Mesothelial cell of epicardium (in vitro differentiated cells): ENCODE results near the gene DENND5A. TPM values are rescaled to one million over a fixed set of nuclear protein-coding genes. Genes with fewer than 3 reads are reported as not detected.
"Not testable (repeated sequence)": the region's sequence is repeated elsewhere in the genome, so short reads cannot be mapped to it uniquely, and the experiment has no call there.

Experiments used
- DNase-seq, 2 experiments: peaks; one replicate each; pipeline ENCODE4 v3.0.0; 2021; ENCODE audit warnings: low spot score in 2 of 2; ENCODE audit not compliant: unreplicated experiment in 2 of 2
- H3K27ac Mint-ChIP-seq: 2 replicates; pipeline ENCODE4 v1.8.0; 2021; ENCODE audit warnings: mixed read lengths
- H3K27me3 Mint-ChIP-seq: 2 replicates; pipeline ENCODE4 v1.8.0; 2021; ENCODE audit warnings: low read depth, mixed read lengths
- H3K36me3 Mint-ChIP-seq: 2 replicates; pipeline ENCODE4 v1.8.0; 2021; ENCODE audit warnings: mixed read lengths
- H3K4me1 Mint-ChIP-seq: 2 replicates; pipeline ENCODE4 v1.8.0; 2021; ENCODE audit warnings: mixed read lengths
- H3K4me3 Mint-ChIP-seq: 2 replicates; pipeline ENCODE4 v1.8.0; 2021; ENCODE audit warnings: mild to moderate bottlenecking, moderate library complexity, mixed read lengths
- H3K9me3 Mint-ChIP-seq: 2 replicates; pipeline ENCODE4 v1.8.0; 2021; ENCODE audit warnings: mixed read lengths
- total RNA-seq: library from RNA; stranded (reverse); gene quantifications from 3 replicates; pipeline ENCODE4 v1.2.1, GENCODE V29; 2021
- TF ChIP-seq, protein P1 (sequence below): fragments of 200-600 bp; sonication (generic); IDR thresholded peaks from one replicate; pipeline ENCODE4 v1.5.0; 2021; ENCODE audit warnings: antibody characterized with exemption; ENCODE audit not compliant: unreplicated experiment

The DENND5A gene
- total RNA-seq, 1 donor from 2014 or later = 85.5 TPM

DNA sequence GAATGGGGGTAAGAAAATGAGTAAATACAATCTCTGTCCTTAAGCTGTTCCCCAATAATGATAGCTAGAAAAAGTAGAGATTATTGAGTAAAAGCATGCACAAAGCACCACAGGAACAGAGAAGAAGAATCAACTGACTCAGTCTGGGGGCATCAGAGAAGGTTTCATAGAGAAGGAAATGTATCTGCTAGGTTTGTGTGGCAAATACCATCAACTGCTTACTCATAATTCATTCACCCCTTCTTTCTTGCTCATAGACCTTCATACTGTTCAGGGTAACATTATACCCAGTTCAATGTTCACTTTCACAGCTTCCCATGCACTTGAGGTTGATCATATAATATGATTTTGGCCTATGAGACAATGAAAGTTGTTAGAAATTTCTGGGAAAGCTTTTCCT lies 88.6 kb downstream of the DENND5A start:
- H3K27me3 Mint-ChIP-seq = no peaks in the 10 kb centered on the region
- TF ChIP-seq, protein P1, sequence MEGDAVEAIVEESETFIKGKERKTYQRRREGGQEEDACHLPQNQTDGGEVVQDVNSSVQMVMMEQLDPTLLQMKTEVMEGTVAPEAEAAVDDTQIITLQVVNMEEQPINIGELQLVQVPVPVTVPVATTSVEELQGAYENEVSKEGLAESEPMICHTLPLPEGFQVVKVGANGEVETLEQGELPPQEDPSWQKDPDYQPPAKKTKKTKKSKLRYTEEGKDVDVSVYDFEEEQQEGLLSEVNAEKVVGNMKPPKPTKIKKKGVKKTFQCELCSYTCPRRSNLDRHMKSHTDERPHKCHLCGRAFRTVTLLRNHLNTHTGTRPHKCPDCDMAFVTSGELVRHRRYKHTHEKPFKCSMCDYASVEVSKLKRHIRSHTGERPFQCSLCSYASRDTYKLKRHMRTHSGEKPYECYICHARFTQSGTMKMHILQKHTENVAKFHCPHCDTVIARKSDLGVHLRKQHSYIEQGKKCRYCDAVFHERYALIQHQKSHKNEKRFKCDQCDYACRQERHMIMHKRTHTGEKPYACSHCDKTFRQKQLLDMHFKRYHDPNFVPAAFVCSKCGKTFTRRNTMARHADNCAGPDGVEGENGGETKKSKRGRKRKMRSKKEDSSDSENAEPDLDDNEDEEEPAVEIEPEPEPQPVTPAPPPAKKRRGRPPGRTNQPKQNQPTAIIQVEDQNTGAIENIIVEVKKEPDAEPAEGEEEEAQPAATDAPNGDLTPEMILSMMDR = no peak
- peaks cover 50% of the 10 kb centered on the region for H3K36me3 Mint-ChIP-seq

DNA sequence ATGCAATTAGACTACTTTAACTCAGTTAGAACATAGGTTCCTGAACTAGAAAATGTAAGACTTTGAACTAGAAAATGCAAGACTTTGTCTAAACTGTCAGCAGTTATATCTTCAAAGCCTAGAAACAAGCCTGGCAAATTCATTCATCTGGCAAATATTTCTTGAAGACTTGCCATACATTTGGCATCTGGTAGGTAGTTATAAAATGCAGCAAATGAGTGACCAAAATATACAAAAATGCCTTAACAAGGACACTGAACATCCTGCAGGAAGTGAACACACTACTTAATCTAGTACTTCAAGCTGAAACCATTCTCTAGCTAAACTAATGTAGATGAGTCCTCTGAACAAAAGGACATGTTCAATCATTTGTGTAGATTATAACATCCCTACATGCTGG lies 89.0 kb downstream of the DENND5A start:
- no peak overlapping the region for H3K4me3 Mint-ChIP-seq
- TF ChIP-seq, protein P1 = no peak
- H3K9me3 Mint-ChIP-seq = no peaks in the 10 kb centered on the region
- peaks cover 49% of the 10 kb centered on the region for H3K36me3 Mint-ChIP-seq
- no peaks in the 10 kb centered on the region for H3K4me1 Mint-ChIP-seq
- H3K27me3 Mint-ChIP-seq = no peaks in the 10 kb centered on the region
- no peak for DNase-seq
- H3K27ac Mint-ChIP-seq = no peak overlapping the region

More for the DNA sequence above, 88.6 kb downstream of the DENND5A start:
- H3K9me3 Mint-ChIP-seq = no peaks in the 10 kb centered on the region
- no peak overlapping the region for H3K27ac Mint-ChIP-seq
- no peaks in the 10 kb centered on the region for H3K4me1 Mint-ChIP-seq
- H3K4me3 Mint-ChIP-seq = no peak overlapping the region
- no peak for DNase-seq

DNA sequence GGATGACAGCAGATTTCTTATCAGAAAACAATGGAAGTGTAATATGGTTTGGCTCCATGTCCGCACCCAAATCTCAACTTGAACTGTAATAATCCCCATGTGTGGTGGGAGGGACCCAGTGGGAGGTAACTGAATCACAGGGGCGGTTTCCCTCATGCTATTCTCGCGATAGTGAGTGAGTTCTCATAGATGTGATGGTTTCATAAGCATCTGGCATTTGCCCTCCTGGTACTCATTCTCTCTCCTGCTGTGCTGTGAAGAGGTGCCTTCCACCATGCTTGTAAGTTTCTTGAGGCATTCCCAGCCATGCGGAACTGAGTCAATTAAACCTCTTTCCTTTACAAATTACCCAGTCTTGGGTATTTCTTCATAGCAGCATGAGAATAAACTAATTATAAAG lies 92.8 kb downstream of the DENND5A start:
- H3K27ac Mint-ChIP-seq = no peak overlapping the region
- no peaks in the 10 kb centered on the region for H3K27me3 Mint-ChIP-seq
- peaks cover 33% of the 10 kb centered on the region for H3K36me3 Mint-ChIP-seq
- TF ChIP-seq, protein P1 = no peak
- H3K4me1 Mint-ChIP-seq = no peaks in the 10 kb centered on the region
- no peak for DNase-seq
- H3K9me3 Mint-ChIP-seq = no peaks in the 10 kb centered on the region
- H3K4me3 Mint-ChIP-seq = no peak overlapping the region

DNA sequence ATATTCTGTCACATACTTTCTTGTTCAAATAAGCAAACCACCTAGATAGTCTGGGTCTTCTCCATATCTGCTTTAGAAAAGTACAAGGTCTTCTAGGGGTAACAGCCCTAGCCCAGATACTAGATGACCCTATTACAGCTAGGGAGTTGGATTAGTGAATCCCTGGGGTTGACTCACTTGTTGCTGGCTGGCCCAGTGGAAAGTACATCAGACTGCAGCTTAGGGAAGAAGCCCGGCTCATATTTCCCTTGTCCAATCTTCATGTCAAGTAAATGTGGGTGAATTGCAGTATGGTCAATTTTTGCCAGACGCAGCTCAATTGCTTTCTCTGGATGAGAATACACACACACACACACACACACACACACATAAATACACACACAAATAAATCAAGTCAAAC lies 94.7 kb downstream of the DENND5A start:
- Mint-ChIP-seq H3K4me1 (no peaks in the 10 kb centered on the region), H3K27ac (no peak overlapping the region), H3K36me3 (peaks cover 30% of the 10 kb centered on the region), H3K4me3 (no peak overlapping the region), H3K27me3 (no peaks in the 10 kb centered on the region), H3K9me3 (no peaks in the 10 kb centered on the region)
- no peak for DNase-seq
- TF ChIP-seq, protein P1 = no peak

DNA sequence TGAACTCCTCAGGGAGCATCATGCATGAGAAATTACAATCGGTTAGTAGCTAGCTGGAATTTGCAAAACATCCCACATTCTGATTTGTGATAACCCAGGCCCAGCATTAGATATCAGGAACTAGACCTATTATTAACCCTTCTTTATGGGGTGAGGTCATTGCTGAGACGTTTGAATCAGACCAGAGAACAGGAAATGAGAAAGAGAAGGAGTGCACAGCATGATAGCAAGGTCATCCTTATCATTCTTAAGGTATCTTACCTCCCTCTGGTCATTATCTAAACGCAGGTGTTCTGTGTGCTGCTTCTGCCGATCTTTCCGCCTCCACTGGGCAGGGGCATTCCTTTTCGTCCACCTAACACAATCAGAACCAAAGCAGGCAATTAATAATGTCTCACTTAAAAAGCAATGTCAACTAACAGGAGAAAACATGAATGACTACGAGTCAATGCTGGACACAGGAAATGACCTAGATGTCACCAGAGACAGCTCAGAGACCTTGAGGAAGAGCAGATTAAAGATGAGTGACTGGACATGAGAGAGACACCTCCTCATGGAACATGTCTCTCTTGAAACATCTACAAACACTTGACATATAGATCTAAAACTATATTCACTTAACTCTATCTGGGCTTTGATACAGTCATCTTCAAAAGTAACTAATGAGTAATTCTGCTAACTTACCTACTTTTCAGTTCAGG lies 95.4 kb downstream of the DENND5A start:
- no peaks in the 10 kb centered on the region for H3K27me3 Mint-ChIP-seq
- H3K27ac Mint-ChIP-seq = no peak overlapping the region
- TF ChIP-seq, protein P1 = no peak
- no peak overlapping the region for H3K4me3 Mint-ChIP-seq
- no peak for DNase-seq
- H3K9me3 Mint-ChIP-seq = no peaks in the 10 kb centered on the region
- H3K4me1 Mint-ChIP-seq = no peaks in the 10 kb centered on the region
- peaks cover 31% of the 10 kb centered on the region for H3K36me3 Mint-ChIP-seq

DNA sequence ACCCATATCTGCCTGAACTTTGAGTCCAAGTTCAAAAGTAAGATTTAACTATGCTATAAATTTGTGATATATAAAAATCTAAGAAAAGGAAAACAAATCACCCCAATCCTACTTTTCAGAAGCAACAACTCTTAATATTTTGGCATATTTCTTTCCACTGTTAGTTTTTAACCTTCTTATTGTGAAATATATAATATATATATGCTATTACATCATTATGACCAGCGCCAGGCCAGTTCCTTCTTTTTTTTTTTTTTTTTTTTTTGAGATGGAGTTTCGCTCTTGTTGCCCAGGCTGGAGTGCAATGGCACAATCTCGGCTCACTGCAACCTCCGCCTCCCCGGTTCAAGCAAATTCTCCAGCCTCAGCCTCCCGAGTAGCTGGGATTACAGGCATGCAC lies 103.2 kb downstream of the DENND5A start:
- H3K4me3 Mint-ChIP-seq, H3K27me3 Mint-ChIP-seq, H3K27ac Mint-ChIP-seq, H3K4me1 Mint-ChIP-seq, DNase-seq, H3K9me3 Mint-ChIP-seq: not testable (repeated sequence)
- H3K36me3 Mint-ChIP-seq = peaks cover 26% of the 10 kb centered on the region
